Hepatocyte (in vitro differentiated cells): Measurements from ENCODE around the gene TMEM179B. TPM values are rescaled to one million over a fixed set of nuclear protein-coding genes. Genes with fewer than 3 reads are reported as not detected.

Source experiments
- DNase-seq: peaks from one replicate; pipeline ENCODE4 v3.0.0-alpha.2; 2016; ENCODE audit warnings: low spot score
- H2AFZ ChIP-seq: fragments of 200-600 bp; sonication (generic); 2 replicates; pipeline ENCODE4 v1.6.0; 2016; ENCODE audit warnings: antibody characterized with exemption, mild to moderate bottlenecking
- H3K27ac ChIP-seq: fragments of 200-600 bp; sonication (generic); 2 replicates; pipeline ENCODE4 v1.5.1; 2016; ENCODE audit warnings: mild to moderate bottlenecking
- H3K27me3 ChIP-seq: fragments of 200-600 bp; sonication (generic); 2 replicates; pipeline ENCODE4 v1.6.1; 2016
- H3K36me3 ChIP-seq: fragments of 200-600 bp; sonication (generic); replicated peaks from 2 replicates; pipeline ENCODE4 v1.5.1; 2016; ENCODE audit warnings: low read depth; ENCODE audit not compliant: insufficient read depth
- H3K4me1 ChIP-seq: fragments of 200-600 bp; sonication (generic); 2 replicates; pipeline ENCODE4 v1.5.1; 2016; ENCODE audit warnings: mild to moderate bottlenecking, moderate library complexity; ENCODE audit not compliant: insufficient read depth
- H3K4me2 ChIP-seq: fragments of 200-600 bp; sonication (generic); 2 replicates; pipeline ENCODE4 v1.6.0; 2016
- H3K4me3 ChIP-seq: fragments of 200-600 bp; sonication (generic); 2 replicates; pipeline ENCODE4 v1.5.1; 2016; ENCODE audit warnings: mild to moderate bottlenecking
- H3K79me2 ChIP-seq: fragments of 200-600 bp; sonication (generic); 2 replicates; pipeline ENCODE4 v1.6.0; 2017; ENCODE audit warnings: mild to moderate bottlenecking
- H3K9me2 ChIP-seq: fragments of 200-600 bp; sonication (generic); replicated peaks from 2 replicates; pipeline ENCODE4 v1.6.0; 2017; ENCODE audit warnings: mild to moderate bottlenecking; ENCODE audit not compliant: insufficient read depth
- H3K9me3 ChIP-seq: fragments of 200-600 bp; sonication (generic); 2 replicates; pipeline ENCODE4 v1.5.1; 2016; ENCODE audit warnings: low read depth, mild to moderate bottlenecking
- H4K20me1 ChIP-seq: fragments of 200-600 bp; sonication (generic); 2 replicates; pipeline ENCODE4 v1.6.0; 2016; ENCODE audit warnings: mild to moderate bottlenecking; ENCODE audit not compliant: insufficient read depth, poor library complexity, severe bottlenecking
- EZH2 ChIP-seq: fragments of 200-600 bp; sonication (generic); IDR thresholded peaks from 2 replicates; pipeline ENCODE4 v1.6.1; 2016; ENCODE audit warnings: antibody characterized with exemption, mild to moderate bottlenecking, borderline replicate concordance
- EZH2phosphoT487 ChIP-seq: fragments of 200-600 bp; sonication (generic); IDR thresholded peaks from one replicate; pipeline ENCODE4 v1.6.1; 2018; ENCODE audit warnings: antibody characterized with exemption, mild to moderate bottlenecking, low read depth, moderate library complexity; ENCODE audit not compliant: unreplicated experiment, severe bottlenecking
- WGBS: methylation state at CpG from one replicate; pipeline ENCODE4 v1.1.6; 2016; ENCODE audit warnings: low lambda C conversion rate; ENCODE audit errors: missing lambda C conversion rate; 5-methylcytosine and 5-hydroxymethylcytosine counted together
- polyA plus RNA-seq: library from polyadenylated mRNA; unstranded; fragments of >200 nt; fragmentation: Nextera tagmentation; extraction: Ambion mirVana; gene quantifications from 2 replicates; pipeline ENCODE4 v1.2.1, GENCODE V29; 2016
- total RNA-seq: library from RNA; depleted of rRNA; stranded (reverse); fragments of >200 nt; gene quantifications from 2 replicates; pipeline ENCODE4 v1.2.3, GENCODE V29; 2014
- TF ChIP-seq, protein P1 (sequence below): fragments of 200-600 bp; sonication (generic); IDR thresholded peaks from 2 replicates; pipeline ENCODE4 v1.5.1; 2016; ENCODE audit warnings: antibody characterized with exemption, mild to moderate bottlenecking; ENCODE audit not compliant: poor library complexity

TMEM179B gene
- total and polyA plus RNA-seq, 2 experiments from 2014 or later: 78.0 to 172 TPM

DNA sequence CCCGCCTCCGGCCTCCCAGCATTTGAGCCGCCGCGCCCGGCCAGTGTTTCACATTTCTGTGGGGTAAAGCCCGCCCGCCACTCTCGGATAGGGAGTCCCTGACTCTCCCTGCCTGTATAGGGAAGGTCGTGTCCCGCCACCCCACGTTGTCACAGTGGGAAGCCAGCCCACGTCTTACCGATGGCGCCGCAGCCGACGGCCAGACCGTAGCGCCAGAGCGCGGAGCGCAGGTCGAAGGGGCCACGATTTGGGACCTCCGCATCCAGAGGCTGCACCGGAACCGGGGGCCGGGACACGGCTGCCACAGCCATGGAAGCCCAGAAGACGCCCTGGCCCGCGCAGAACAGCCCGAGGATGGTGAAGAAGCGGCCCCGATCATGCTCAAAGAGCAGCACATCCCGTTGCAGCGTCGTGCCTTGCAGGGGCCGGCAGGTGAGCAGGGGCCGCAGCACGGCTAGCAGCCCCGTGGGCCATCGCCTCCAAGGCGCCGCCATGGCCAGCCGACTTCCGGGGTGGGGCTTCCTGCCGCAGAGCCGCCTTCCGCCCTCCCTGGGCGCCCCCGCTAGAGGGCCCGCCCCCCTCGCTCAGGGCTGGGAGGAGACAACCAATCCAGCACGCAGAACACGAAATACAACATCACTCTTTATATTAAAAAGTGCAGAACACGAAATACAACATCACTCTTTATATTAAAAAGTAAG lies 4.4 kb downstream of the TMEM179B start, which contains the start of gene TMEM223:
Gene TMEM223, minus strand, starts transcription at position 506 of the 701 bp plus-strand sequence. Its CDS starts 12 bp downstream, at position 494.
- under 1% methylated on average over 45 of the region's 58 CpGs for WGBS

DNA sequence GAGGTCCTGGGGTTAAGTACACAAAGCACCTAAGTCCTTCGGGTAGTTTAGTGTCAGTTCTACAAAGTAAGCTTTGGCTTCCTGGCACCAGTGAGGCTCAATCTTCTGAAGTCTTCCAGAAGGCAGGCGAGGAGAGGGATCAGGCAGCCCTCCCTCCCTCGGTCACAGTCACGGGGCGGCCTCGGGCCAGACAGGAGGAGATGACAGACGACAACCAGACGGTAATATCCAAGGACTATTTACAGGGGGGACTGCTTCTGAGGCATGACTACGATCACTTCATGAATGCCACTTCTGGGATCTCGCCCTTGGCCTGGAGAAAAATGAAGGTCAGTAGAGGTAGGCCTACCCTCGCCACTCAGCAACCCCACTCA lies 5.0 kb downstream of the TMEM179B start:
- TF ChIP-seq EZH2: no peak
- no peak for TF ChIP-seq EZH2phosphoT487
- 23% methylated on average over 11 of the region's 11 CpGs for WGBS
- no peaks in the 10 kb centered on the region for H4K20me1 ChIP-seq
- DNase-seq: peak; percentile 59
- H3K9me3 ChIP-seq: no peaks in the 10 kb centered on the region
- H2AFZ ChIP-seq: peak overlapping the region; percentile 10
- no peak overlapping the region for H3K4me3 ChIP-seq
- peaks cover 32% of the 10 kb centered on the region for H3K4me1 ChIP-seq
- H3K27me3 ChIP-seq: no peaks in the 10 kb centered on the region
- H3K4me2 ChIP-seq: peak overlapping the region; percentile 92
- peak overlapping the region; percentile 73 for H3K27ac ChIP-seq
- peaks cover 43% of the 10 kb centered on the region for H3K79me2 ChIP-seq
- no peaks in the 10 kb centered on the region for H3K9me2 ChIP-seq
- H3K36me3 ChIP-seq: no peaks in the 10 kb centered on the region

More for the DNA sequence above, 4.4 kb downstream of the TMEM179B start, which contains the start of gene TMEM223:
- Histone ChIP-seq H4K20me1 (no peaks in the 10 kb centered on the region), H3K27me3 (no peaks in the 10 kb centered on the region), H3K27ac (peak within 1 kb of the TSS; percentile 73), H3K4me1 (peaks cover 32% of the 10 kb centered on the region), H3K79me2 (peaks cover 43% of the 10 kb centered on the region), H3K36me3 (no peaks in the 10 kb centered on the region), H3K4me3 (peak within 1 kb of the TSS; percentile 87), H3K9me3 (no peaks in the 10 kb centered on the region), H3K9me2 (no peaks in the 10 kb centered on the region), H3K4me2 (peak within 1 kb of the TSS; percentile 92), H2AFZ (peak within 1 kb of the TSS; percentile 21)
- TF ChIP-seq EZH2phosphoT487: no peak
- peak; percentile 95 for DNase-seq

- TF ChIP-seq, protein P1, sequence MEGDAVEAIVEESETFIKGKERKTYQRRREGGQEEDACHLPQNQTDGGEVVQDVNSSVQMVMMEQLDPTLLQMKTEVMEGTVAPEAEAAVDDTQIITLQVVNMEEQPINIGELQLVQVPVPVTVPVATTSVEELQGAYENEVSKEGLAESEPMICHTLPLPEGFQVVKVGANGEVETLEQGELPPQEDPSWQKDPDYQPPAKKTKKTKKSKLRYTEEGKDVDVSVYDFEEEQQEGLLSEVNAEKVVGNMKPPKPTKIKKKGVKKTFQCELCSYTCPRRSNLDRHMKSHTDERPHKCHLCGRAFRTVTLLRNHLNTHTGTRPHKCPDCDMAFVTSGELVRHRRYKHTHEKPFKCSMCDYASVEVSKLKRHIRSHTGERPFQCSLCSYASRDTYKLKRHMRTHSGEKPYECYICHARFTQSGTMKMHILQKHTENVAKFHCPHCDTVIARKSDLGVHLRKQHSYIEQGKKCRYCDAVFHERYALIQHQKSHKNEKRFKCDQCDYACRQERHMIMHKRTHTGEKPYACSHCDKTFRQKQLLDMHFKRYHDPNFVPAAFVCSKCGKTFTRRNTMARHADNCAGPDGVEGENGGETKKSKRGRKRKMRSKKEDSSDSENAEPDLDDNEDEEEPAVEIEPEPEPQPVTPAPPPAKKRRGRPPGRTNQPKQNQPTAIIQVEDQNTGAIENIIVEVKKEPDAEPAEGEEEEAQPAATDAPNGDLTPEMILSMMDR: no peak
- TF ChIP-seq EZH2 (no peak), EZH2phosphoT487 (no peak)
- Histone ChIP-seq H3K4me2 (no peak overlapping the region), H3K4me1 (peaks cover 23% of the 10 kb centered on the region), H3K4me3 (no peak overlapping the region), H3K9me2 (no peaks in the 10 kb centered on the region), H3K79me2 (peaks cover 27% of the 10 kb centered on the region), H4K20me1 (no peaks in the 10 kb centered on the region), H3K9me3 (no peaks in the 10 kb centered on the region), H2AFZ (no peak overlapping the region), H3K36me3 (no peaks in the 10 kb centered on the region), H3K27ac (no peak overlapping the region), H3K27me3 (no peaks in the 10 kb centered on the region)
- DNase-seq: no peak
- 89% methylated on average over 8 of the region's 8 CpGs for WGBS
Measured at GRCh38 chr11:62794201-62794775, 7.1 kb downstream of the TMEM179B start.

- H2AFZ ChIP-seq: no peak overlapping the region
- WGBS: 76% methylated on average over 7 of the region's 7 CpGs
- H3K4me2 ChIP-seq: no peak overlapping the region
- TF ChIP-seq EZH2 (no peak), EZH2phosphoT487 (no peak)
- TF ChIP-seq, protein P1: no peak
- H3K4me1 ChIP-seq: peaks cover 14% of the 10 kb centered on the region
- DNase-seq: no peak
- H3K4me3 ChIP-seq: no peak overlapping the region
- H3K27ac ChIP-seq: no peak overlapping the region
- no peaks in the 10 kb centered on the region for H3K27me3 ChIP-seq
- no peaks in the 10 kb centered on the region for H3K9me2 ChIP-seq
- no peaks in the 10 kb centered on the region for H4K20me1 ChIP-seq
- no peaks in the 10 kb centered on the region for H3K36me3 ChIP-seq
- no peaks in the 10 kb centered on the region for H3K9me3 ChIP-seq
- peaks cover 10% of the 10 kb centered on the region for H3K79me2 ChIP-seq
Measured at GRCh38 chr11:62796281-62796680, 9.1 kb downstream of the TMEM179B start.
